Ectodermal cell (in vitro differentiated cells): ENCODE data around the gene LLPH.

Source experiments
- H3K27ac ChIP-seq: 2 replicates; pipeline ENCODE4 v1.7.0; 2013; ENCODE audit warnings: mild to moderate bottlenecking, low read depth, low read length; ENCODE audit not compliant: insufficient read depth, poor library complexity, severe bottlenecking
- H3K27me3 ChIP-seq: 2 replicates; pipeline ENCODE4 v1.7.0; 2013; ENCODE audit warnings: mild to moderate bottlenecking, low read length; ENCODE audit not compliant: insufficient read depth, control insufficient read depth, poor library complexity, severe bottlenecking
- H3K36me3 ChIP-seq: one replicate; pipeline ENCODE4 v1.7.0; 2013; ENCODE audit warnings: low read length; ENCODE audit not compliant: control insufficient read depth, insufficient read depth
- H3K4me1 ChIP-seq: one replicate; pipeline ENCODE4 v1.7.0; 2013; ENCODE audit warnings: low read length; ENCODE audit not compliant: control insufficient read depth, insufficient read depth
- H3K4me3 ChIP-seq: 2 replicates; pipeline ENCODE4 v1.7.0; 2013; ENCODE audit warnings: low read depth, low read length, control low read depth; ENCODE audit not compliant: insufficient read depth
- H3K9me3 ChIP-seq: 2 replicates; pipeline ENCODE4 v1.7.0; 2013; ENCODE audit warnings: mild to moderate bottlenecking, low read length, moderate library complexity; ENCODE audit not compliant: control insufficient read depth
- WGBS, 2 experiments: methylation state at CpG; one replicate each; pipeline ENCODE4 v1.1.7; 2013; ENCODE audit warnings: missing lambda C conversion rate in 2 of 2; 5-methylcytosine and 5-hydroxymethylcytosine counted together

Gene LLPH

GRCh38 chr12:66142826-66143225, 12.3 kb upstream of the LLPH start:
- H3K4me3 ChIP-seq, result no peak overlapping the region
- peaks cover 16% of the 10 kb centered on the region for H3K36me3 ChIP-seq
- no peaks in the 10 kb centered on the region for H3K27me3 ChIP-seq
- H3K4me1 ChIP-seq, result no peaks in the 10 kb centered on the region
- no peak overlapping the region for H3K27ac ChIP-seq
- no peaks in the 10 kb centered on the region for H3K9me3 ChIP-seq

- Histone ChIP-seq H3K4me1 (no peaks in the 10 kb centered on the region), H3K36me3 (peaks cover 16% of the 10 kb centered on the region), H3K4me3 (no peak overlapping the region), H3K27ac (no peak overlapping the region), H3K27me3 (no peaks in the 10 kb centered on the region), H3K9me3 (no peaks in the 10 kb centered on the region)
- WGBS, 2 experiments, result 90 to 100% methylated on average over 1 to 2 of the region's 2 CpGs
Measured at GRCh38 chr12:66141299-66141698, 10.7 kb upstream of the LLPH start.

GRCh38 chr12:66140731-66141130, 10.2 kb upstream of the LLPH start:
- Histone ChIP-seq H3K36me3 (peaks cover 16% of the 10 kb centered on the region), H3K4me1 (no peaks in the 10 kb centered on the region), H3K27ac (no peak overlapping the region), H3K9me3 (no peaks in the 10 kb centered on the region), H3K27me3 (no peaks in the 10 kb centered on the region), H3K4me3 (no peak overlapping the region)

GRCh38 chr12:66139328-66139727, 8.8 kb upstream of the LLPH start:
- Histone ChIP-seq H3K9me3 (no peaks in the 10 kb centered on the region), H3K4me1 (no peaks in the 10 kb centered on the region), H3K4me3 (no peak overlapping the region), H3K27me3 (no peaks in the 10 kb centered on the region), H3K36me3 (peaks cover 16% of the 10 kb centered on the region), H3K27ac (no peak overlapping the region)
- WGBS, 2 experiments, result 94 to 96% methylated on average over 2 of the region's 2 CpGs

- Histone ChIP-seq H3K27me3 (no peaks in the 10 kb centered on the region), H3K36me3 (peaks cover 16% of the 10 kb centered on the region), H3K4me1 (no peaks in the 10 kb centered on the region), H3K4me3 (no peak overlapping the region), H3K9me3 (no peaks in the 10 kb centered on the region), H3K27ac (no peak overlapping the region)
- WGBS, 2 experiments, result 97 to 100% methylated on average over 2 of the region's 3 CpGs
Measured at GRCh38 chr12:66137937-66138336, 7.4 kb upstream of the LLPH start.

GRCh38 chr12:66132408-66132807, 1.9 kb upstream of the LLPH start:
- H3K36me3 ChIP-seq, result peaks cover 3% of the 10 kb centered on the region
- no peaks in the 10 kb centered on the region for H3K9me3 ChIP-seq
- no peak overlapping the region for H3K27ac ChIP-seq
- peaks cover 4% of the 10 kb centered on the region for H3K4me1 ChIP-seq
- no peaks in the 10 kb centered on the region for H3K27me3 ChIP-seq
- H3K4me3 ChIP-seq, result no peak overlapping the region

GRCh38 chr12:66131067-66131688, 628 bp upstream of the LLPH start:
- Histone ChIP-seq H3K27ac (no peak overlapping the region), H3K9me3 (no peaks in the 10 kb centered on the region), H3K4me3 (peak overlapping the region; percentile 92), H3K36me3 (peaks cover 8% of the 10 kb centered on the region), H3K27me3 (no peaks in the 10 kb centered on the region), H3K4me1 (peaks cover 4% of the 10 kb centered on the region)
- 10 to 13% methylated on average over 9 to 11 of the region's 11 CpGs for WGBS, 2 experiments

GRCh38 chr12:66129934-66130266, 650 bp downstream of the LLPH start:
- H3K27ac ChIP-seq, result no peak overlapping the region
- H3K9me3 ChIP-seq, result no peaks in the 10 kb centered on the region
- no peaks in the 10 kb centered on the region for H3K27me3 ChIP-seq
- H3K36me3 ChIP-seq, result peaks cover 12% of the 10 kb centered on the region
- 8 to 9% methylated on average over 8 of the region's 8 CpGs for WGBS, 2 experiments
- peak overlapping the region; percentile 92 for H3K4me3 ChIP-seq
- peaks cover 4% of the 10 kb centered on the region for H3K4me1 ChIP-seq

- Histone ChIP-seq H3K27ac (no peak overlapping the region), H3K9me3 (no peaks in the 10 kb centered on the region), H3K36me3 (peaks cover 22% of the 10 kb centered on the region), H3K27me3 (no peaks in the 10 kb centered on the region), H3K4me3 (no peak overlapping the region), H3K4me1 (peaks cover 4% of the 10 kb centered on the region)
- 100% methylated on average over 1 of the region's 1 CpG for WGBS, 2 experiments
Measured at GRCh38 chr12:66127650-66128049, 2.9 kb downstream of the LLPH start.

- H3K9me3 ChIP-seq, result no peaks in the 10 kb centered on the region
- H3K4me3 ChIP-seq, result no peak overlapping the region
- H3K4me1 ChIP-seq, result no peaks in the 10 kb centered on the region
- H3K36me3 ChIP-seq, result peaks cover 11% of the 10 kb centered on the region
- no peak overlapping the region for H3K27ac ChIP-seq
- 83 to 100% methylated on average over 1 of the region's 1 CpG for WGBS, 2 experiments
- H3K27me3 ChIP-seq, result no peaks in the 10 kb centered on the region
Measured at GRCh38 chr12:66120477-66120876, 10.1 kb downstream of the LLPH start.

GRCh38 chr12:66119870-66120241, 10.7 kb downstream of the LLPH start:
- Histone ChIP-seq H3K4me3 (no peak overlapping the region), H3K36me3 (peaks cover 10% of the 10 kb centered on the region), H3K4me1 (no peaks in the 10 kb centered on the region), H3K27ac (no peak overlapping the region), H3K9me3 (no peaks in the 10 kb centered on the region), H3K27me3 (no peaks in the 10 kb centered on the region)
- WGBS, 2 experiments, result 43 to 91% methylated on average over 1 of the region's 1 CpG
